HEK293T (cell line): Measurements from ENCODE around the gene SPATS2L.

Experiments
- CTCF ChIA-PET: fragments of 350-600 bp; formaldehyde crosslinking; extraction: SDS; loops from one replicate; lab custom pipeline; 2021; ENCODE audit warnings: antibody characterized with exemption, inconsistent platforms; lab: Yijun Ruan, JAX
- POLR2A ChIA-PET: fragments of 350-600 bp; formaldehyde crosslinking; extraction: SDS; loops from one replicate; lab custom pipeline; 2020; ENCODE audit warnings: antibody characterized with exemption, inconsistent platforms; lab: Yijun Ruan, JAX
- DNase-seq: peaks from one replicate; pipeline ENCODE4 v3.0.0; 2012; ENCODE audit warnings: mixed read lengths; ENCODE audit errors: extremely low spot score
- ARNT ChIP-seq: fragments of 450-650 bp; IDR thresholded peaks from 2 replicates; pipeline ENCODE4 v1.6.1; 2017; ENCODE audit warnings: mild to moderate bottlenecking
- BHLHE40 ChIP-seq: fragments of 450-650 bp; IDR thresholded peaks from 2 replicates; pipeline ENCODE4 v1.6.1; 2016; ENCODE audit warnings: mild to moderate bottlenecking, moderate library complexity, borderline replicate concordance
- CTBP1 ChIP-seq: fragments of 450-650 bp; IDR thresholded peaks from 2 replicates; pipeline ENCODE4 v1.6.1; 2016; ENCODE audit warnings: borderline replicate concordance
- ELF4 ChIP-seq: fragments of 450-650 bp; IDR thresholded peaks from 2 replicates; pipeline ENCODE4 v1.6.1; 2017; ENCODE audit warnings: antibody characterized with exemption
- FOXA1 ChIP-seq: fragments of 450-650 bp; IDR thresholded peaks from 2 replicates; pipeline ENCODE4 v1.6.1; 2016; ENCODE audit warnings: mild to moderate bottlenecking
- FOXK2 ChIP-seq: fragments of 450-650 bp; IDR thresholded peaks from 2 replicates; pipeline ENCODE4 v1.6.1; 2016; ENCODE audit warnings: mild to moderate bottlenecking
- FOXM1 ChIP-seq: fragments of 450-650 bp; IDR thresholded peaks from 2 replicates; pipeline ENCODE4 v1.6.1; 2017; ENCODE audit warnings: mild to moderate bottlenecking, borderline replicate concordance
- HDGF ChIP-seq: fragments of 450-650 bp; IDR thresholded peaks from 2 replicates; pipeline ENCODE4 v1.6.1; 2017; ENCODE audit warnings: antibody characterized with exemption, borderline replicate concordance
- L3MBTL2 ChIP-seq: fragments of 450-650 bp; conservative IDR thresholded peaks from 2 replicates; pipeline ENCODE4 v1.6.1; 2016; ENCODE audit warnings: mild to moderate bottlenecking
- LEF1 ChIP-seq: fragments of 450-650 bp; IDR thresholded peaks from 2 replicates; pipeline ENCODE4 v1.6.1; 2017; ENCODE audit warnings: mild to moderate bottlenecking, borderline replicate concordance
- NFRKB ChIP-seq: fragments of 450-650 bp; IDR thresholded peaks from 2 replicates; pipeline ENCODE4 v1.6.1; 2016; ENCODE audit warnings: mild to moderate bottlenecking, moderate library complexity
- PKNOX1 ChIP-seq: fragments of 450-650 bp; IDR thresholded peaks from 2 replicates; pipeline ENCODE4 v1.6.1; 2016
- SP1 ChIP-seq: fragments of 450-650 bp; IDR thresholded peaks from 2 replicates; pipeline ENCODE4 v1.6.1; 2017
- SUZ12 ChIP-seq: fragments of 450-650 bp; IDR thresholded peaks from 2 replicates; pipeline ENCODE4 v1.6.1; 2016; ENCODE audit warnings: mild to moderate bottlenecking
- TARDBP ChIP-seq: fragments of 450-650 bp; IDR thresholded peaks from 2 replicates; pipeline ENCODE4 v1.6.1; 2016
- ZNF384 ChIP-seq: fragments of 450-650 bp; IDR thresholded peaks from 2 replicates; pipeline ENCODE4 v1.6.1; 2016

Gene SPATS2L

DNA sequence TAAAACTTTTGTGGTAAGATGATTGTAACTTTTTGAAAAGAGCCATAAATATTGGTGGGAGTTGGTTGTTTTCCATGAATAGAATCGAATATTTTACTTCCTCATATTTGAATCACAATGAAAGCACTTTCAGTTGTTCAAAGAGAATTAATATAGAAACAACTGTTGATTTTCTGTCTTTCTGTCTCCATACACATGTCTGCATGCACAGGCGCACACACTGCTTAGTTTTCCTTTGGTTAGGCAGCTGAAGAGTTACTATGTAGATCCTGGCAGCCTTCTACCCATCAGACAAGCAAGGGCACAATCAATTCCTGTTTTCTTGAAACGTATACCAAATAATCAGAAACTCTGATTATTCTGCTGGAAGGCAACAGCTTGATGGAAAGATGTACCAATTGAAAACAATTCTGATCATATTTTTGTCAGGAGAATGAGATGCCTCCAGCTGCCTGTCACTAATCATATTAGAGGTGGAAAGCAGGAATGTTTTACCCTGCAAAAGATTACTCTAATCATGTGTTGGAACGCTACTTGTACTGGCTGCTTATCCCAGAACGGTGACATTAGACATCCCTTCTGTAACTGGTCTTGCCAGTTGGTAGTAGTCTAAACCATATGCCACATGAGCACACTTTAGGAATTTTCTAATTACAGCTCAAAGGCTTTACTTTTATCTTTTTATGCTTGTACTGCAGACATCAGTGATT, 24.0 kb downstream of the SPATS2L start:
- POLR2A ChIA-PET: no interaction called here
- no peak for TF ChIP-seq BHLHE40
- TF ChIP-seq TARDBP: no peak
- no peak for TF ChIP-seq L3MBTL2
- no peak for TF ChIP-seq FOXA1
- no peak for TF ChIP-seq FOXM1
- no peak for TF ChIP-seq CTBP1
- TF ChIP-seq FOXK2: no peak
- TF ChIP-seq ELF4: no peak
- no peak for TF ChIP-seq ARNT
- TF ChIP-seq ZNF384: no peak
- TF ChIP-seq LEF1: no peak
- no peak for TF ChIP-seq NFRKB
- CTCF ChIA-PET: no interaction called here
- no peak for DNase-seq

DNA sequence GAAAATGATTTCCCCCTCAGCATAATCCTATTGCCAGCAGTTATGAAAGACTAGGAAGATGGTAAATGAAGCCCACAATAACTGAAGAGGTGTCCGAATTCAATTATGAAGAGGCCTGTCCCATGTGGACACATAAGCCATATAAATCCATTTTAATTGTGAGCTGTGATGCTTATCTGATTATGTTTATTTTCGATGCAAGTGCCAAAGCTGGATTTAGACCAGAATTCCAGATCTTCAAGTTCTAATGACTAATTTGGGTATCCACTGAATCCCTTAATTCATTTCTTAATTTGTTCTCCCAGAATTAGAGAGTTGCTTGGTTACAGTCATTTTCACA, 24.5 kb downstream of the SPATS2L start:
- TF ChIP-seq SP1 (no peak), NFRKB (no peak), HDGF (no peak), PKNOX1 (no peak), TARDBP (no peak), FOXK2 (no peak), ELF4 (no peak), ZNF384 (no peak), L3MBTL2 (no peak), CTBP1 (no peak), FOXM1 (no peak), FOXA1 (no peak), BHLHE40 (no peak), ARNT (no peak), SUZ12 (no peak), LEF1 (no peak)
- CTCF ChIA-PET: no interaction called here
- POLR2A ChIA-PET: no interaction called here
- no peak for DNase-seq

GRCh38 chr2:200335657-200336056, 29.2 kb downstream of the SPATS2L start:
- DNase-seq: no peak
- TF ChIP-seq SUZ12 (no peak), FOXM1 (no peak), BHLHE40 (no peak), LEF1 (no peak), ELF4 (no peak), CTBP1 (no peak), PKNOX1 (no peak), NFRKB (no peak), TARDBP (no peak), SP1 (no peak), HDGF (no peak), FOXK2 (no peak)
- ChIA-PET POLR2A (no interaction called here), CTCF (no interaction called here)

DNA sequence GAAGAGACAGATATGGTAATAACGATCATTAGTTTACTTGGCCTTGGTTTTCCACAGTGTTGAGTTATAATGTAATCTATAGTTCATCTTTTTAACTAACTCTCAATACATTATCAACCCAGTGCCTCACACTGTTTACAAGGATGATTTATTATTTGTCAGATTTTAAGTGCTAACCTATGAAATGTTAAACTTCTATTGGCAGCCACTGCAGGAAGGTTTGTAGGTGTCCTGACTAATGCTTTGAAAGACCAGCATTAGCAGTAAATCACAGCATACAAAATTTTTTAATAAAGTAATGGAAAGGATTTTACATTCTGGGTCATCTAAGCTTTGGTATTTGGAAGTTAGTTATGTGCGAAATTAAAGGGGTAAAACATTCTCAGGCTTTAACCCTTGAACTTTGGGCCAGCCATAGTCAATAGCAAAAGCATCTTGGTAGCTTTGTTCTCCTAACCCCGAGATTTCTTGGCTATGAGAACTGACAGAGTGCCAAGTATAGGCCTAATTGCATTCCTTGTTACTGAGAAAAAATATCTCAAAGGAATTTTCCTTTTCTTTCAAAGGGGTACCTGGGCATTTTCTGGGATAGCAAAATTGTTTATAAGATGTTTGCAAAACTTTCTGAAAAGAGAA, 30.6 kb downstream of the SPATS2L start:
- ChIA-PET POLR2A (no interaction called here), CTCF (no interaction called here)
- TF ChIP-seq PKNOX1: 0 out of 2 replicates have a peak, but pooled peaks have one; percentile 21
- no peak for TF ChIP-seq SUZ12
- DNase-seq: no peak

DNA sequence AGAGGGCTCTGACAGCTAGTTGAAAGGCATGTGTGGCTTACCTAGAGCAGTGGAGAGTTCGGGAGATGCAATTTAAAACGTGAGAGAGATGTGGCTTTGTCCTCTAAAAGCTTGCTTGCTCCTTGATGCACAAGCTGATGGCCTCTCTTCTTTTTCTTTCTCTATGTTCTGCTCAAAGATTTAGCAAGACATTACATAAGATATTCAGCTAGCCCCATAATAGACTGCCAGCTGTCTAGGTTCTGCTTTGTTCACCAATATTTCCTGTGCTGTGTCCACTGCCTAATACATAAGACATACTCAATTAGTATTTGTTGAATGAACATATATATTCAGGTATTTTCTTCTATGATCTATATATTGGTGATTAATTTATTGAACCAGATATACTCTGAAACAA, 31.1 kb downstream of the SPATS2L start:
- CTCF ChIA-PET: no interaction called here
- TF ChIP-seq ELF4 (no peak), L3MBTL2 (no peak), HDGF (no peak), FOXM1 (no peak), TARDBP (no peak), BHLHE40 (no peak), ARNT (no peak), ZNF384 (no peak), PKNOX1 (no peak), SUZ12 (no peak), FOXK2 (no peak), LEF1 (no peak), FOXA1 (no peak), SP1 (no peak), CTBP1 (no peak)
- DNase-seq: no peak
- POLR2A ChIA-PET: no interaction called here

- ChIA-PET POLR2A (no interaction called here), CTCF (no interaction called here)
- no peak for DNase-seq
- no peak for TF ChIP-seq BHLHE40
- TF ChIP-seq FOXM1: no peak
These were observed 32.2 kb downstream of the SPATS2L start for GRCh38 chr2:200338692-200339091.
